Lower leg skin (tissue), 4 donors: ENCODE data around the gene PTPN1. TPM values are rescaled to one million over a fixed set of nuclear protein-coding genes. Genes with fewer than 3 reads are reported as not detected.

Source experiments
- DNase-seq, 2 donors: peaks; one replicate each; pipeline ENCODE4 v3.0.0-alpha.2; 2019; ENCODE audit warnings: low spot score in 2 of 2
- H3K4me3 ChIP-seq: fragments of 200-600 bp; sonication (generic); 2 replicates; pipeline ENCODE4 v1.5.1; 2017; ENCODE audit warnings: mild to moderate bottlenecking, low read depth; ENCODE audit not compliant: poor library complexity, severe bottlenecking
- POLR2A ChIP-seq, 2 donors: fragments of 450-650 bp; IDR thresholded peaks; one replicate each; pipeline ENCODE4 v1.6.1; 2016 to 2017; ENCODE audit warnings: antibody characterized with exemption in 2 of 2, mild to moderate bottlenecking in 1 of 2, moderate library complexity in 1 of 2
- whole genome bisulfite sequencing, 2 donors: methylation state at CpG; one replicate each; pipeline ENCODE4 v1.1.5; 2018; 5-methylcytosine and 5-hydroxymethylcytosine counted together
- intact Hi-C: fragments of 100-400 bp; cut with DNase I; formaldehyde crosslinking; loops from one replicate; pipeline ENCODE4 v1.15.0; 2023; ENCODE audit warnings: low total_unique reads
- total RNA-seq, 4 donors: library from RNA; depleted of rRNA; stranded (reverse); fragments of >200 nt; gene quantifications; one replicate each; pipeline ENCODE4 v1.1.0, GENCODE V29; 2016
- TF ChIP-seq, protein P1 (sequence below), 3 donors: fragments of 450-650 bp; IDR thresholded peaks; one replicate each; pipeline ENCODE4 v1.5.1; 2016; ENCODE audit warnings: antibody characterized with exemption in 3 of 3, mild to moderate bottlenecking in 3 of 3, moderate library complexity in 2 of 3

Gene PTPN1
- total RNA-seq, 4 donors from 2014 or later = 19.1 to 29.8 (median 23.3) TPM

DNA sequence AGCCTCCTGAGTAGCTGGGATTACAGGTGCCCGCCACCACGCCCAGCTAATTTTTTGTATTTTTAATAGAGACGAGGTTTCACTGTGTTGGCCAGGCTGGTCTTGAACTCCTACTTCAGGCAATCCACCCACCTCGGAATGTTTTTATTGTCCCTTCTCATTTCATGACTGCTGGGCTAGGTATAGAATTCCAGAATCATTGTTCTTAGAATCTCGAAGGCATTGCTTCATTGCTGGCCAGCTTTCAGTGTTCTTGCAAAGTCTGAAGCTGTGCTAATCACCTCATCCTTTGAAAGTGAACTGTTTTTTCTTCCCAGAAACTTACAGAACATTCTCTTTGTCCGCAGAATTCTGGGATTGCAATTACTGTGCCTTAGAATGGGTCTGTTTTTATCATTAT, 49.0 kb downstream of the PTPN1 start:
- WGBS, 2 donors = 92 to 94% methylated on average over 6 of the region's 6 CpGs
- no peak for TF ChIP-seq POLR2A (IDR thresholded peaks at IDR 0.05)
- TF ChIP-seq, protein P1, sequence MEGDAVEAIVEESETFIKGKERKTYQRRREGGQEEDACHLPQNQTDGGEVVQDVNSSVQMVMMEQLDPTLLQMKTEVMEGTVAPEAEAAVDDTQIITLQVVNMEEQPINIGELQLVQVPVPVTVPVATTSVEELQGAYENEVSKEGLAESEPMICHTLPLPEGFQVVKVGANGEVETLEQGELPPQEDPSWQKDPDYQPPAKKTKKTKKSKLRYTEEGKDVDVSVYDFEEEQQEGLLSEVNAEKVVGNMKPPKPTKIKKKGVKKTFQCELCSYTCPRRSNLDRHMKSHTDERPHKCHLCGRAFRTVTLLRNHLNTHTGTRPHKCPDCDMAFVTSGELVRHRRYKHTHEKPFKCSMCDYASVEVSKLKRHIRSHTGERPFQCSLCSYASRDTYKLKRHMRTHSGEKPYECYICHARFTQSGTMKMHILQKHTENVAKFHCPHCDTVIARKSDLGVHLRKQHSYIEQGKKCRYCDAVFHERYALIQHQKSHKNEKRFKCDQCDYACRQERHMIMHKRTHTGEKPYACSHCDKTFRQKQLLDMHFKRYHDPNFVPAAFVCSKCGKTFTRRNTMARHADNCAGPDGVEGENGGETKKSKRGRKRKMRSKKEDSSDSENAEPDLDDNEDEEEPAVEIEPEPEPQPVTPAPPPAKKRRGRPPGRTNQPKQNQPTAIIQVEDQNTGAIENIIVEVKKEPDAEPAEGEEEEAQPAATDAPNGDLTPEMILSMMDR (IDR thresholded peaks at IDR 0.05) = no peak
- intact Hi-C loops = no loop called here
- DNase-seq = no peak
- H3K4me3 ChIP-seq = no peak overlapping the region

DNA sequence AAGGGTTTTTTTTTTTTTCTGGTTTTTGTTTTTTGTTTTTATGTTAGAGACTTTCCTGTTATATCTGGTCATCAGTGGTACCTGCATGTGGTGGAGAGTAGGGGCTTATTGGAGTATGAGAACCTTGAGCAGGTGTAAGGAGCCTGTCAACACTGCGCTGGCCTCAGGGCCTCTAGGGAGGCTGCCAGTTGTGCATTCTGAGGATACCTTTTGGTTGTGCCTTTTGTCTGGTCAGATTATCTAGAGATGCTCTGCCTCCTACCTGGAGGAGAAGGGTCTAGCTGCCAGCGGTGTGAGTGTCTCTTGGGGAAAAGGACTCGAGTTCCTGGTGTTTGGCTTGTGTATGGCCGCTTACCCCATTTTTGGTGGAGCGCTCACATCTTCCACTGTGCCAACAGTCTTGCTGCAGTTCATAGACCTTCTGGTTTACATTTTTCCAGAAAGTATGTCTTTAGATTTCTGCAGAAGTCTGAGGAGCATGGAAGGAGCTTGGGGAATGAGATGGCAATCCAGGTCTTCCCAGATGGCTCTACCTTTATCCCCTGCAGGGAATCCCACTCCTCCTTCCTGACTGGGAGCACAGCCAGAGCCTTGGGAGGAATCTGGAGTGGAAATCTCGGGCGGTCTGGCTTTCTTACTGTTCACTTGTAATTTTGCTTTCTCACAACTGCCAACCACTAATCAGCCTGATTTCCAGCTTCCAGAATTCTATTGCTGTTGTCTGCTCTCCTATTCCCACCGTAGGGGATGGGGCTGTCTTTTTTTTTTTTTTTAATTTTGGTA, 49.9 kb downstream of the PTPN1 start:
- 66 to 76% methylated on average over 8 of the region's 8 CpGs for WGBS, 2 donors
- no peak overlapping the region for H3K4me3 ChIP-seq

DNA sequence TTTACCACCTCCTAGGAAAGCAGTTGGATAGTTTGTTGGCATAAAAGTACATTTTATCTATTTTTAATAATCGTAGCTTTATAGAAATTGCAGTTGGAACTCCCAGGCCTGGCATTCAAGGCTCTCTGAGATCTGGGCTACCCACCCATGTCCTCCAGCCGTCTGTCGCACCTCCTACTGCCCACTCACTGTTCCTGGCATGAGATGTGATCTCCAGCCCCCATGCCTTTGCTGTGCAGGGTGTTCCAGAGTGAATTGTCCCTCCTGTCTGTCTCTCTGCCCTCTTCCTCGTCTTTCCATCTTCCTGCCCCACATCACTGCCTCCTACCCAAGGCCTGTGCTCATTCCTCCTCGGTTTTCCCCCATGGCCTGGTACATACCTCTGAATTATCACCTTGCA, 50.7 kb downstream of the PTPN1 start:
- 58 to 71% methylated on average over 5 of the region's 5 CpGs for WGBS, 2 donors

More for the DNA sequence above, 49.9 kb downstream of the PTPN1 start:
- no peak for DNase-seq
- intact Hi-C loops = no loop called here
- no peak for TF ChIP-seq POLR2A (IDR thresholded peaks at IDR 0.05)
- TF ChIP-seq, protein P1 (IDR thresholded peaks at IDR 0.05) = no peak

DNA sequence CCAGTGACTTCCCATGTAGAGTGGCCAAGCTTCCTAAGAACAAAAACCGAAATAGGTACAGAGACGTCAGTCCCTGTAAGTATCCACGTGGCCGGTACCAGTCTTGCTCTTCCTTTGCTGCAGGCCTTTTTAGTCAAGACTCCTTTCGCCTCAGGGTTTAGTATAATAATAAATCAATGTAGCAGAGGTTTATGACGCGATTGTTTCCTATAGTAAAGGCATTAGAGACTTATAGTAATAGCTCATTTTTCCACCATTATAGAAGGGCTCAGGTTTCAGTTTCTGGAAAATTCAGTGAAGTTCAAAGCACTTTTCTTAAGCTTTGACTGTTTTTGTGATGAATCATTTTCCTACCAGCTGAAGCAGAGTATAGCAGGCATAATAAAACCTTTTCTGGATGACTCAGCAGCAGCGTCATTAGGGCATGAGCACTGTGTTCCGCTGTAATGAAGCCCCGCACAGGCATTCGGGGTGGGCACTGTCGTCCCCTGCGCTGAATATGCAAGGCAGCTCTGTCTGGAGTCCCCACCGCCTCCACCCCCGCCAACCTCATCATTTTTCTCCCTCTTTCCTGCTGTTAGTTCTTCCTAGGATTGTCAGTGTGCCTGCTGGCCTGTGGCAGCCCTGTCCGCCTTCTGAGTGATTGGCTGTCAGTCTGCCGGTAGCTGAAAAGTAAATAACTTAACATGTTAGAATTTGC, 51.3 kb downstream of the PTPN1 start:
- intact Hi-C loops = no loop called here
- WGBS, 2 donors = 57 to 64% methylated on average over 17 of the region's 17 CpGs
- DNase-seq = no peak

More for the DNA sequence above, 50.7 kb downstream of the PTPN1 start:
- DNase-seq = no peak
- TF ChIP-seq, protein P1 (IDR thresholded peaks at IDR 0.05) = no peak
- TF ChIP-seq POLR2A (IDR thresholded peaks at IDR 0.05) = no peak
- H3K4me3 ChIP-seq = no peak overlapping the region
- intact Hi-C loops = no loop called here

DNA sequence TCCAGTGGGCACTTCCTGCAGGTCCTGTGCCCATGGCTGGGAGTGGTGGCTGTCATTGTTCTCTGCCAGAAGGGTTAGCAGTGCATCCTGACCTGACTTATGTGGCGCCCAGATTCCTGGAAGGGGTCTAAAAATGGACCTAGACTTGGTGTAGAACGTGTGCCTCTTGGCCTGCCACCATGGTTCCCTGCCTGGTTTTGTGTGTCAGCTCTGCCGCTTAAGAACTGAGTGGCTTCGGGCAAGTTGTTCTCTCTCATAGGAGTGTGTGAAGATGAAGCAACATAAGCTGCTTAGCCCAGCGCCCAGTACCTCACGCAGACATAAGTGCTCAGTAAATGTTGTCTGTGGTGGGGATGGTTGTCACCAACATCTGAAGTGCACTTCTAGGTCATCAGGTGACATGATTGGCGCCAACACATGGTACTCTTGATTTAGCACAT, 52.1 kb downstream of the PTPN1 start:
- intact Hi-C loops = no loop called here
- TF ChIP-seq, protein P1 (IDR thresholded peaks at IDR 0.05) = no peak
- TF ChIP-seq POLR2A (IDR thresholded peaks at IDR 0.05) = no peak

More for the DNA sequence above, 51.3 kb downstream of the PTPN1 start:
- no peak overlapping the region for H3K4me3 ChIP-seq
- TF ChIP-seq, protein P1 (IDR thresholded peaks at IDR 0.05) = no peak
- no peak for TF ChIP-seq POLR2A (IDR thresholded peaks at IDR 0.05)

More for the DNA sequence above, 52.1 kb downstream of the PTPN1 start:
- no peak overlapping the region for H3K4me3 ChIP-seq
- WGBS, 2 donors = 83 to 89% methylated on average over 7 of the region's 7 CpGs
- no peak for DNase-seq
